Measurements from ENCODE around the gene IKZF2. TPM values are rescaled to one million over a fixed set of nuclear protein-coding genes. Genes with fewer than 3 reads are reported as not detected.
A peak's percentile ranks its signal among the peaks of the same experiment; 100 is the strongest.

The IKZF2 gene
- total RNA-seq, 2 experiments from 2014 or later: 24.4 to 28.7 TPM

- H3K27me3 Mint-ChIP-seq: no peaks in the 10 kb centered on the region
- DNase-seq (no peak), ATAC-seq (no peak)
- peaks cover 28% of the 10 kb centered on the region for H3K36me3 Mint-ChIP-seq (ENCODE audit: low read depth)
- intact Hi-C loops (cut with micrococcal nuclease): no loop called here
- CTCF ChIA-PET: interaction anchor here (1.3 kb wide), 1 partner anchor 12 kb away, joined by 3 read pairs; no protein-coding TSS in a partner anchor
- TF ChIP-seq CTCF (IDR thresholded peaks at IDR 0.05): no peak
- no peaks in the 10 kb centered on the region for H3K9me3 Mint-ChIP-seq
- H3K4me1 Mint-ChIP-seq (ENCODE audit: low read depth): peaks cover 27% of the 10 kb centered on the region
- POLR2A ChIA-PET: interaction anchor here (0.8 kb wide), 1 partner anchor 12 kb away, joined by 4 read pairs; no protein-coding TSS in a partner anchor
- H3K27ac Mint-ChIP-seq: no peak overlapping the region
- no peak overlapping the region for H3K4me3 Mint-ChIP-seq
Observed at GRCh38 chr2:213007290-213007838, 144.0 kb downstream of the IKZF2 start.

GRCh38 chr2:213004197-213004821 lies 147.1 kb downstream of the IKZF2 start:
- peaks cover 10% of the 10 kb centered on the region for H3K36me3 Mint-ChIP-seq (ENCODE audit: low read depth)
- ChIA-PET CTCF (interaction anchor here (1.1 kb wide), 1 partner anchor 15 kb away, joined by 3 read pairs; no protein-coding TSS in a partner anchor), POLR2A (no interaction called here)
- H3K4me1 Mint-ChIP-seq (ENCODE audit: low read depth): peaks cover 31% of the 10 kb centered on the region
- intact Hi-C loops (cut with micrococcal nuclease): no loop called here
- peak overlapping the region; percentile 2 for H3K27ac Mint-ChIP-seq
- no peak for ATAC-seq
- H3K4me3 Mint-ChIP-seq: no peak overlapping the region
- TF ChIP-seq CTCF (IDR thresholded peaks at IDR 0.05): no peak
- H3K9me3 Mint-ChIP-seq: no peaks in the 10 kb centered on the region
- H3K27me3 Mint-ChIP-seq: no peaks in the 10 kb centered on the region
- no peak for DNase-seq

- no peaks in the 10 kb centered on the region for H3K27me3 Mint-ChIP-seq
- ChIA-PET POLR2A (no interaction called here), CTCF (interaction anchor here (1.2 kb wide), 1 partner anchor 146 kb away, joined by 4 read pairs; no protein-coding TSS in a partner anchor)
- no peak overlapping the region for H3K27ac Mint-ChIP-seq
- DNase-seq: no peak
- H3K36me3 Mint-ChIP-seq (ENCODE audit: low read depth): peaks cover 5% of the 10 kb centered on the region
- peaks cover 39% of the 10 kb centered on the region for H3K4me1 Mint-ChIP-seq (ENCODE audit: low read depth)
- no peak overlapping the region for H3K4me3 Mint-ChIP-seq
- no peak for TF ChIP-seq CTCF (IDR thresholded peaks at IDR 0.05)
- intact Hi-C loops (cut with micrococcal nuclease): no loop called here
- H3K9me3 Mint-ChIP-seq: no peaks in the 10 kb centered on the region
- ATAC-seq: peak; percentile 58
Observed at GRCh38 chr2:213002383-213002782, 149.0 kb downstream of the IKZF2 start.

DNA sequence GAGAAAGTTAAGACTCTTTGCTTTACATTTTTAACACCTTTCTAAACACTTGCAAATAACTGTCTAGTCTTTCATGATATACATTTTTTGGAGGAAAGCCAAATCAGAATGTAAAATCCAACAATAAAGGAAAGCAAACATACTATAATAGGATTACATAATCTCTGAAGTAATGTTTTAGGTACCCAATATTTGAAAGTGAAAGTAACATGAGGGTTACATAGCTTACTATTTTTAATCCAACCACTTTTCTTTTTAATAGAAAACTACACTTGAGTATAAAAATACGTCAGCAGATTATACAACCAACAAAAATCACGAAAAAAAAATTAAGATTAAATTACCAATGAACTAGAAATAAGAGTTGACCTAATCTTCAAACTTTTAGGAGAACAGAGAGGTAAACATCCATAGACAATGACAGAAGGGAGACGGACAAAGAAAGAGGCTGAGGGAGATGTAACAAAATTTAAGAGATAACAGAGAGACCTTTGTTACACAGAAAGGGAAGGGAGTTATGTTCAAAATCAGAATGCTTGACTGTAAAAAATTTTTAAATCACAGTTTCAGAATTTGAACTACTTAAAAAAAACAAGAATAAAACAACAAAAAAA lies 150.0 kb downstream of the IKZF2 start:
- POLR2A ChIA-PET: interaction anchor here (1.0 kb wide), 1 partner anchor 117 kb away, joined by 3 read pairs; no protein-coding TSS in a partner anchor

More for the DNA sequence above, 150.0 kb downstream of the IKZF2 start:
- no peak for DNase-seq
- peak overlapping the region; percentile 87 for H3K27ac Mint-ChIP-seq
- H3K4me3 Mint-ChIP-seq: peak overlapping the region; percentile 64
- H3K36me3 Mint-ChIP-seq (ENCODE audit: low read depth): peaks cover 3% of the 10 kb centered on the region
- CTCF ChIA-PET: interaction anchor here (1.2 kb wide), 1 partner anchor 147 kb away, joined by 4 read pairs; no protein-coding TSS in a partner anchor
- H3K4me1 Mint-ChIP-seq (ENCODE audit: low read depth): peaks cover 39% of the 10 kb centered on the region
- H3K27me3 Mint-ChIP-seq: no peaks in the 10 kb centered on the region
- no peaks in the 10 kb centered on the region for H3K9me3 Mint-ChIP-seq
- no peak for ATAC-seq
- intact Hi-C loops (cut with micrococcal nuclease): no loop called here
- no peak for TF ChIP-seq CTCF (IDR thresholded peaks at IDR 0.05)

All from activated CD8-positive, alpha-beta T cell treated with anti-CD3 and anti-CD28 coated beads for 36 hours (primary cell).